ENCODE measurements around the gene GRAMD1C. TPM values are rescaled to one million over a fixed set of nuclear protein-coding genes. Genes with fewer than 3 reads are reported as not detected.

Gene GRAMD1C
- polyA plus RNA-seq, 3 donors from 2014 or later, result 0.45 to 0.93 (median 0.71) TPM

DNA sequence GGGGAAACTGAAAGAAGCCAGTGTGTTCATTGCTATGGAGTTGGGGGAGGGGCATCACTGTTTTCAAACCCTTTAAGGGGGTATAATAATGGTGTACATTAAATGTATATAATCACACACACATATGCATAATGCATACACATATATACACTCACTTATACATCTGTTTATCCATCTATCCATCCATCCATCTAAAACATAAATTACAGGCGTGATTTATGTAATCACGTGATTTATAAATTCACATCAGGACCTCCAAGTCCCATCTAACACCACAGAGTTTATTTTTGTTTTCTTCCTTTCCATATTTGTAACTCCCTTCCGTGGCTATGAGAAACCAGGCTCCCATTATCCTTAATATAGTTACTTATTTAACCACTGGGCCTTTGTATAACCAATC lies 39.8 kb downstream of the GRAMD1C start:
- Mint-ChIP-seq H3K4me1 (no peaks in the 10 kb centered on the region), H3K36me3 (peaks cover 0 to 8% (median 4%) of the 10 kb centered on the region in 3 donors), H3K4me3 (no peak overlapping the region), H3K9me3 (no peaks in the 10 kb centered on the region), H3K27me3 (ENCODE audit: low read depth in 3 of 3) (peaks cover 0 to 2% (median 2%) of the 10 kb centered on the region in 3 donors), H3K27ac (no peak overlapping the region)
- DNase-seq, result no peak

DNA sequence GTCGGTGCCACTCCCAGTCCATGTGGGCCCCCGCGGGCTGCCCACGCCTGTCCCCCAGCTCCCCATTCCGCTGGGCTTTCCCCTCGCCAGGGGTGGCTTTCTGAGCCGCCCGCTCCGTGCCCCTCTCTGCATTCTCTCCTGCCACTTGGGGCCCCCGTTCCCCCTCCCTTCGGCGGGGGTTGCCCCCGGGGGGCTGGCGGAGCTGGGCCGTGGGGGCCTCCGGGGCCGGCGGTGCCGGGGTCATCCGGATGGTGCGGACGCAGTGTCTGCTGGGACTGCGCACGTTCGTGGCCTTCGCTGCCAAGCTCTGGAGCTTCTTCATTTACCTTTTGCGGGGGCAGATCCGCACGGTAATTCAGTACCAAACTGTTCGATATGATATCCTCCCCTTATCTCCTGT lies 46.5 kb downstream of the GRAMD1C start:
- H3K27ac Mint-ChIP-seq, result no peak overlapping the region
- peaks cover 0 to 4% (median 0%) of the 10 kb centered on the region in 3 donors for H3K36me3 Mint-ChIP-seq
- no peak for DNase-seq
- H3K27me3 Mint-ChIP-seq (ENCODE audit: low read depth in 3 of 3), result peaks cover 0 to 2% (median 1%) of the 10 kb centered on the region in 3 donors
- H3K9me3 Mint-ChIP-seq, result no peaks in the 10 kb centered on the region
- no peaks in the 10 kb centered on the region for H3K4me1 Mint-ChIP-seq
- H3K4me3 Mint-ChIP-seq, result no peak overlapping the region

DNA sequence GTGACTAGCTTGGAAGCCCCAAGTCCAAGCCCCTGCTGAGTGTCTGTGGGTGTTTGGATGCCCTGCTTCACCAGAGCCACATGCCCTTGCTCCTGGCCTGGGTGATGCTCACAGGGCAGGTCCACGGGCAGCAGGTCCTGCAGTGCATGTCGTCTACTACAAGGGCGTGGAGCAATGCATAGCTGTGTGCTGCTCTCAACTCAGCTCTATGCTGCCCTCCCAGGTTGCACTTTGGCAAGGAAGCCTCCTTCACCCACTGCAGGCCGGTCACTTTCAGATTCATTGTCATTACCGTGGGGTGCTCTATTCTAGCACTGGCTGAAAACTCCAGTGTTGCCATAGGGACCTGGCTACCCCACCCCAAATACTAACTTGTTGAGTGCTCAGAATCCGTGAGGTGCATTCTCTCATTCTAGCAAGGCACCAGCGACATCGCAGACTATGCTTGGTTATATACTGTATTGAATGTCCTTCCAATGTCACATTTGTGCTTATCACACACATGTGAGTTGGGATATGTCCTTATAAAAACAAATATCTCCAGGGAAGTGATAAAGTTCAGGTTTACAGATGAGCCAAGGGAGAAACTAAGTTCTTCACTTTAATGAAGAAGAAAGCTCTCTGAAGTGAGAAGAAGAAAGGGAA lies 51.8 kb downstream of the GRAMD1C start:
- no peak for DNase-seq
- H3K36me3 Mint-ChIP-seq, result no peaks in the 10 kb centered on the region
- H3K4me1 Mint-ChIP-seq, result no peaks in the 10 kb centered on the region
- H3K27ac Mint-ChIP-seq, result no peak overlapping the region
- H3K27me3 Mint-ChIP-seq (ENCODE audit: low read depth in 3 of 3), result peaks cover 0 to 5% (median 3%) of the 10 kb centered on the region in 3 donors
- H3K4me3 Mint-ChIP-seq, result no peak overlapping the region
- no peaks in the 10 kb centered on the region for H3K9me3 Mint-ChIP-seq

DNA sequence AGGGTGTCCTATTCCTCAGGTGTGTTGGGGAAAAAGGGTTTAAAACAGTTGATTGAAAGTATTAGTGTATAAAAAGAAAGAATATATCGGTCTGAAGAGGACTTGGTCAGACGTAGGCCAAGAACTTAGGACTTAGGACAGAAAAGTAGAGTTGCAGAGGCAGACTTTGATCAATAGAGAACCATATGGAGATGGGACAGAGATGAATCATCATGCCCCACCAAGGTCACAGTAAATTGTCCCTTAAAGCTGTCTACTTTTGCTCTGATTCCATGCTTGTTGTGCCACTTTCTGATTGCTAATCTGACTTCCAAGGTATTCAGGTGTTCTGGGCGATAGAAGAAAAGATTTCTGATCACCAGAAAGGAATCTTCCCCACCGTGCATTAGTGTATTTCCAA lies 56.3 kb downstream of the GRAMD1C start:
- Mint-ChIP-seq H3K4me3 (no peak overlapping the region), H3K4me1 (peaks cover 3 to 9% of the 10 kb centered on the region in 2 donors), H3K27me3 (ENCODE audit: low read depth in 3 of 3) (peaks cover 2 to 5% (median 3%) of the 10 kb centered on the region in 3 donors), H3K9me3 (no peaks in the 10 kb centered on the region), H3K36me3 (no peaks in the 10 kb centered on the region), H3K27ac (no peak overlapping the region)
- DNase-seq, result no peak

DNA sequence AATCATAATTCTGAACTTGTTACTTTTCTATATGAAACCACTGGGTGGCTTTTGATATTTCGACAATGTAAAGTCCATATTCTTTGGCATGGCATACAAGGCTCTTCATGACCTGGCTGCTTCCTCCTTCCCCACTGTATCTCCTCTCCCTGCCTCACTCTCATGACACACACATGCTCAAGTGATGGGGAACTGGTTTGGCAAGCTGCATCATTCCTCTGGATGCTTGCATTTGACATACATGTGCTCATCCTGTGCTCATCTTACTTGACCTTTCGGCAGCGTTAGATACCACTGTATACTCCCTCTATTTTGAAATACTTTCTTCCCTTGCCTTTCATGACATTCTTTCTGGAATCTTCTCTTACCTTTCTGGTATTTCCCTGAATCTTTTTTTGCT lies 57.4 kb downstream of the GRAMD1C start:
- DNase-seq, result no peak
- Mint-ChIP-seq H3K36me3 (no peaks in the 10 kb centered on the region), H3K4me1 (peaks cover 3 to 9% of the 10 kb centered on the region in 2 donors), H3K27me3 (ENCODE audit: low read depth in 3 of 3) (peaks cover 2 to 5% (median 3%) of the 10 kb centered on the region in 3 donors), H3K9me3 (no peaks in the 10 kb centered on the region), H3K27ac (no peak overlapping the region), H3K4me3 (no peak overlapping the region)

DNA sequence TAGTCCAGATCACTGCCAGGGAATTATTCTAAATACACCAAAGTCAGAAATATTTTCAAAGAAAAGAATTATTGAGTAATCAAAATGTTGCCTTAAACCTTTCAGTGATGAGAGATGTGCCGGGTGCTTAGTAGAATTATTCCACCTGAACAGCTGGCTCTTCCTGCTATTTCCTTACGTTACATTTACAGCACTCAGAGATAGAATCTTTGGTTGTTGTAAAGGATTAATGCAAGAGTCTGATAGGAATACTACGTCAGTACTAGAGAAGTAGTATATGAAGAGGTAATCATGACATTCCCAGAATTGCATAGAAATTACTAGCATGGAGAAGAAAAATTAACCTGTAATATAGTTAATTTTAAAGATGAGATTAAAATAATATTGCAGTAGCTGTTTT lies 58.3 kb downstream of the GRAMD1C start:
- Mint-ChIP-seq H3K27me3 (ENCODE audit: low read depth in 3 of 3) (peaks cover 2 to 7% (median 3%) of the 10 kb centered on the region in 3 donors), H3K4me1 (peaks cover 3 to 9% of the 10 kb centered on the region in 2 donors), H3K4me3 (peak overlapping the region in 1 of 5 donors; percentile 41), H3K36me3 (no peaks in the 10 kb centered on the region), H3K27ac (no peak overlapping the region), H3K9me3 (no peaks in the 10 kb centered on the region)
- no peak for DNase-seq

DNA sequence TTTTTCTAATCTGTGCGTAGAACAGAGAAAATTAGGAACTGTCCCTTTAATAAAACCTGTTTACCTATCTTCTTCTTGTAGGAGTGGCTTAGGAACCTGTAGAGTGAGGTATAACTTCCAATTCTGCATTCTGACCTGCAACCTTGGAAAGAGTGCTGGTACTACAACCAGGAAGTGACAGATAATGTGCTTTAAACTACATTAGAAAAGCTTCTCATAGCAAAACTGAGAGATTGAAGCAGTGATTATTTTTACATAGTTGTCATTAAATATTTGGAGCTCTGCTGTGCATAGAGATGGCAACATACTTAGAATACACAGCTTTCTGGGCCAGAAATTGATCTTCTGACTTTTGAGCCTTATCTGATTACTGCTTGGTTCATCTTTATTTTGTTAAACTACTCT lies 58.8 kb downstream of the GRAMD1C start:
- no peaks in the 10 kb centered on the region for H3K9me3 Mint-ChIP-seq
- H3K4me1 Mint-ChIP-seq, result peaks cover 3 to 9% of the 10 kb centered on the region in 2 donors
- peaks cover 2 to 7% (median 3%) of the 10 kb centered on the region in 3 donors for H3K27me3 Mint-ChIP-seq (ENCODE audit: low read depth in 3 of 3)
- H3K36me3 Mint-ChIP-seq, result no peaks in the 10 kb centered on the region
- no peak overlapping the region for H3K27ac Mint-ChIP-seq
- no peak for DNase-seq
- peak overlapping the region in 2 of 5 donors; percentile 26 to 41 for H3K4me3 Mint-ChIP-seq

DNA sequence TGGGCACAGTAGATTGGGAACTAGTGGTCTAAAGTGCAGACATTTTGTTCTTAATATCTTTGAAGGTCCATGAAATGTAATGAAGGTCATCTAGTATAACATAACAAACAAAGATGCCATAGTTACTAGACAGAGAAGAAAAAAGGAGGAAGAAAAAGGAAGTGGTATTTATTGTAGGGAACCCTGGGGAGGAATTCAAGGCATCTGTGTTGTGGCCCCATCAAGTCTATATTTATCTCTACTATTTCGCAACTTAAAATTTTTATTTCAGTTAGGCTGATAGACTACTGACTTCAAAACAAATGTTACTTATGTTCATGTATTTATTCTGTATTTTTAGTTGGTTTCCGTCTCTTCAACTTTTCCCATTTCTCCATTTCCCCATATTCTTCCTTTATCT lies 60.3 kb downstream of the GRAMD1C start:
- Mint-ChIP-seq H3K27ac (no peak overlapping the region), H3K4me3 (no peak overlapping the region), H3K9me3 (no peaks in the 10 kb centered on the region), H3K27me3 (ENCODE audit: low read depth in 3 of 3) (peaks cover 0 to 7% (median 2%) of the 10 kb centered on the region in 3 donors), H3K36me3 (no peaks in the 10 kb centered on the region), H3K4me1 (peaks cover 3 to 9% of the 10 kb centered on the region in 2 donors)
- DNase-seq, result no peak

DNA sequence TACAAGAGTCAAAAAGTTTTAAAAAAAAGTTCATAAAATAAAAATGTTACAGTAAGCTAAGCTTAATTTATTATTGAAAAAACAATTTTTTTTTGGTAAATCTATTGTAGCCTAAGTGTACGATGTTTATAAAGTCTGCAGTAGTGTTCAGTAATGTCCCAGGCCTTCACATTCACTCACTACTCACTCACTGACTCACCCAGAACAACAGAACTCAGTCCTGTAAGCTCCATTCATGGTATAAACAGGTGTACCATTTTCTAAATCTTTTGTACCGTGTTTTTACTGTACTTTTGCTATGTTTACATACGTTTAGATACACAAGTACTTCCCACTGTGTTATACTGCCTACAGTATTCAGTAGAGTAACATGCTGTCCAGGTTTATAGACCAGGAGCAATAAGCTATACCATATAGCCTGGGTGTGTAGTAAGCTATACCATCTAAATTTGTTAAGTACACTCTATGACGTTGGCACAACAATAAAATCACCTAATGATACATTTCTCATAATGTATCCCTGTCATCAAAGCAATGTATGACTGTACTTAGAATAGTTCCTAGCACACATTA lies 68.1 kb downstream of the GRAMD1C start:
- no peaks in the 10 kb centered on the region for H3K4me1 Mint-ChIP-seq
- peaks cover 0 to 3% (median 0%) of the 10 kb centered on the region in 3 donors for H3K27me3 Mint-ChIP-seq (ENCODE audit: low read depth in 3 of 3)
- no peak for DNase-seq
- H3K9me3 Mint-ChIP-seq, result no peaks in the 10 kb centered on the region
- H3K27ac Mint-ChIP-seq, result no peak overlapping the region
- no peaks in the 10 kb centered on the region for H3K36me3 Mint-ChIP-seq
- H3K4me3 Mint-ChIP-seq, result no peak overlapping the region

DNA sequence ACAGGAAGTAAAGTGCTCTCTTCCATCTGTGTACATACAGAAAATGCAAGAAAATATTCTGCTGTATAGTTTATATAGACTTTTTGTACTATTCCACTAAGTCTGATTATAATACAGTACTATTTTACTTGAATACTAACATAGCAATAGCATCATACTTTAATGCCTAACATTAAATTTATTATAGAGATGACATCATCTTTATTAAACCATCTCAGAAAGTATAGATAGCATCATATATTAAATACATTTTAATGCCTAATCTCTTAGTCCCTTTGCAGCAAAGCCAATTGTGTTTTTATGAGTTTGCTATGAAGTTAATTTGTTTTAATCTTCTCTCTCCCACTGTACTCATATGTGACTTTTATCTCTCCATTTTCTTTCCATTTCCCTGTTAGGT lies 69.5 kb downstream of the GRAMD1C start:
- H3K9me3 Mint-ChIP-seq, result no peaks in the 10 kb centered on the region
- peaks cover 0 to 3% (median 0%) of the 10 kb centered on the region in 3 donors for H3K27me3 Mint-ChIP-seq (ENCODE audit: low read depth in 3 of 3)
- H3K4me1 Mint-ChIP-seq, result peaks cover 7 to 8% of the 10 kb centered on the region in 2 donors
- no peak overlapping the region for H3K27ac Mint-ChIP-seq
- H3K4me3 Mint-ChIP-seq, result no peak overlapping the region
- no peaks in the 10 kb centered on the region for H3K36me3 Mint-ChIP-seq
- no peak for DNase-seq

DNA sequence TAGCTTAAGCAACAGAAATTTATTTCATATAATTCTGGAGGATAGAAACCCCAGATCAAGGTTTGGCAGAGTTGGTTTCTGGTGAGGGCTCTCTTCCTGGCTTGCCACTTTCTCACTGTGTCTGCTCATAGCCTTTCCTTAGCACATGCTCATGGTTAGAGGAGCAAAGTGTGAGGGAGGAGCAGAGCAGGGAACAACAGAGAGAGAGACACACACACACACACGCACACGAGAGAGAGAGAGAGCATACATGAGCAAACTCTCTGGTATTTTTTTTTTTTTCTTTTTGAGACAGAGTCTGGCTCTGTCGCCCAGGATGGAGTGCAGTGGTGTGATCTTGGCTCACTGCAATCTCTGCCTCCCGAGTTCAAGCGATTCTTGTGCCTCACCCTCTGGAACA lies 72.4 kb downstream of the GRAMD1C start:
- Mint-ChIP-seq H3K36me3 (no peaks in the 10 kb centered on the region), H3K9me3 (no peaks in the 10 kb centered on the region), H3K4me3 (no peak overlapping the region), H3K27me3 (ENCODE audit: low read depth in 3 of 3) (peaks cover 0 to 2% (median 0%) of the 10 kb centered on the region in 3 donors), H3K27ac (no peak overlapping the region), H3K4me1 (peaks cover 7 to 8% of the 10 kb centered on the region in 2 donors)
- no peak for DNase-seq

DNA sequence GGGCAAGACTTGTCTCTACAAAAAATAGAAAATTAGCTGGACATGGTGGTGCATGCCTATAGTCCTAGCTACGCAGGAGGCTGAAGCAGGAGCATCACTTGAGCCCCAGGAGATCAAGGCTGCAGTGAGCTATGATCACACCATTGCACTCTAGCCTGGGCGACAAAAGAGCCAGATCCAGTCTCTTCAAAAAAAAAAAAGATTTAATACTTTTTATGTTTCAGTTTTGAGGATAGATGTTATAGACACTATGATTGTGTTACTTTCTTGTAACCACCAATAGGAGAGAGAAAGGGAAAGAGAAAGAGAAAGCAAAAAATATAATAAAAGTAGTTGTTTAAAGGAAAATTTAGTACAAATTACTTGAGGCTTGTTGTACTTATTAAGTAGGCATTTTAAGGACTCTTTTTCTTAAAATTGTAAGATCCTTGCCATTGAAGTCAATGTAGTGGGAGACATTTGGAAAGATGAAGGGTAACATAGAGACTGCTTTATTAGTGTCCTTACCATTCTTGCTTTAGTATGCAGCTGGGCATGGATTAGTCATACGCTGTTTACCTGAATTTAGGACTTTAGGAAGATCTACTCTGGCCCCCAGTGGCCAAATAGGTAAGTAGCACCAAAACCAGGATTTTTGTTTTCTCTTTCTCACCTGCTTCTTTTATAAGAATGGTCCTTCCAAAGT lies 74.1 kb downstream of the GRAMD1C start:
- peak overlapping the region; percentile 56 to 80 (median 75) for H3K4me3 Mint-ChIP-seq
- DNase-seq, result peak; percentile 42 to 44 (median 43)
- H3K27me3 Mint-ChIP-seq (ENCODE audit: low read depth in 3 of 3), result peaks cover 0 to 2% (median 0%) of the 10 kb centered on the region in 3 donors
- H3K9me3 Mint-ChIP-seq, result no peaks in the 10 kb centered on the region
- H3K36me3 Mint-ChIP-seq, result no peaks in the 10 kb centered on the region
- peak overlapping the region in 5 of 6 donors; percentile 39 to 89 (median 63) for H3K27ac Mint-ChIP-seq
- peaks cover 7 to 8% of the 10 kb centered on the region in 2 donors for H3K4me1 Mint-ChIP-seq

DNA sequence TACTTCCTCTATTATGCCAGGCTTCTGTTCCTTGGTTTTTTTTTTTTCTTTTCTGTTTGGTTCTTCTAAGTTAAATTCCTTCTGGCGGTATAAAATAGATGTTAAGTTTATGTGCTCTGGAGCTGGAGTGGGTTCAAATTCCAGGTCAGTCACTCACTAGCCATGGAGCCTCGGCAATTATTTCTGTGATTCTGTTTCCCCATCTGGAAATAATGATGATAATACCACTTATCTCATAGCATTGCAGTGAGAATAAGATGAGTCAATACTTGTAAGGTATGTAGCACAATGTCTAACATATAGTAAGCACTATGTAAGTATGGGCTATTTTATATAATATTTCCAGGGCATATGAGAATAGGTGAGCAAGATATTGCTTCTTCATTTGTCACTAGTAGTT lies 76.1 kb downstream of the GRAMD1C start:
- Mint-ChIP-seq H3K36me3 (no peaks in the 10 kb centered on the region), H3K4me1 (peaks cover 7 to 8% of the 10 kb centered on the region in 2 donors), H3K27me3 (ENCODE audit: low read depth in 3 of 3) (peaks cover 0 to 2% (median 2%) of the 10 kb centered on the region in 3 donors), H3K9me3 (no peaks in the 10 kb centered on the region), H3K4me3 (no peak overlapping the region), H3K27ac (peak overlapping the region in 1 of 6 donors; percentile 17)
- no peak for DNase-seq

DNA sequence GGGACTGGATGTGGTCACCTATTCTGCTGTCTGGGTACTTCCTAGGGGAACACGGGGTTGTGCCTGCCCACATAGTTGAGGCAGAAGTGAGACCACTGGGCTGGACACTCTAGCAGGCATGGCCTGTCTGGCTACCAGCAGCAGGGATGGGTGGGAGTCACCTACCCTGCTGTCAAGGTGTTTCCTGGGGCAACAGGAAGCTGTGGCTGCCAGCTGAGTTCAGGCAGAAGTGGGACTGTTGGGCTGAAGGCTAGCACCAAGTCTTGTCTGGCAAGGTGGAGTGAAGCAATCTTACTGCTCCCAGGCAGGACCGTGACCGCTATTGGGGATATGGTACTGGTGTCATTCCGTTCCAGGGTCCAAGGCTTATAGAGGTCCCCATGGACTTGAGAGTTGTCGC lies 89.0 kb downstream of the GRAMD1C start:
- no peak overlapping the region for H3K27ac Mint-ChIP-seq
- H3K27me3 Mint-ChIP-seq (ENCODE audit: low read depth in 3 of 3), result peaks cover 1 to 25% (median 9%) of the 10 kb centered on the region in 3 donors
- no peak for DNase-seq
- H3K36me3 Mint-ChIP-seq, result peaks cover 10 to 11% (median 10%) of the 10 kb centered on the region in 3 donors
- no peak overlapping the region for H3K4me3 Mint-ChIP-seq
- peaks cover 7 to 25% (median 20%) of the 10 kb centered on the region in 6 donors for H3K9me3 Mint-ChIP-seq
- H3K4me1 Mint-ChIP-seq, result no peaks in the 10 kb centered on the region

Data from immature natural killer cell (primary cell).